OCI-LY7 (cell line): ENCODE measurements around the gene PRMT3. TPM values are rescaled to one million over a fixed set of nuclear protein-coding genes. Genes with fewer than 3 reads are reported as not detected.

Source experiments
- BruUV-seq: library from RNA; stranded (reverse); fragments of 400-500 nt; replicated peaks from 2 replicates; lab custom pipeline; 2021; lab: Mats Ljungman, UMichigan
- CTCF ChIA-PET: fragments of 300-600 bp; sonication (Branson Sonifier 250); formaldehyde crosslinking; loops from one replicate; lab custom pipeline; 2022; ENCODE audit warnings: antibody characterized with exemption; ENCODE audit not compliant: unreplicated experiment; lab: Charles Lee
- POLR2A ChIA-PET: fragments of 300-600 bp; sonication (Branson Sonifier 250); formaldehyde crosslinking; loops from one replicate; lab custom pipeline; 2022; ENCODE audit warnings: antibody characterized with exemption; lab: Charles Lee
- DNase-seq: peaks from one replicate; pipeline ENCODE4 v3.0.0-alpha.2; 2015; ENCODE audit warnings: low spot score
- H2AFZ ChIP-seq: fragments of 200-600 bp; sonication (generic), shearing (Covaris generic); 2 replicates; pipeline ENCODE4 v1.6.1; 2014; ENCODE audit warnings: mild to moderate bottlenecking, antibody characterized with exemption, low read length, moderate library complexity
- H3K27ac ChIP-seq: fragments of 200-600 bp; sonication (generic); 2 replicates; pipeline ENCODE4 v1.5.1; 2014; ENCODE audit warnings: mixed run types, low read depth, mild to moderate bottlenecking, moderate library complexity, low read length, inconsistent platforms; ENCODE audit not compliant: poor library complexity, severe bottlenecking
- H3K36me3 ChIP-seq: fragments of 200-600 bp; sonication (generic); 2 replicates; pipeline ENCODE4 v1.6.1; 2014; ENCODE audit warnings: mild to moderate bottlenecking, antibody characterized with exemption, low read length, moderate library complexity, mixed read lengths; ENCODE audit not compliant: insufficient read depth
- H3K4me1 ChIP-seq: fragments of 200-600 bp; sonication (generic); 2 replicates; pipeline ENCODE4 v1.5.1; 2014; ENCODE audit warnings: mild to moderate bottlenecking, low read length; ENCODE audit not compliant: insufficient read depth, poor library complexity, severe bottlenecking
- H3K4me2 ChIP-seq: fragments of 200-600 bp; sonication (generic); 2 replicates; pipeline ENCODE4 v1.6.1; 2014; ENCODE audit warnings: mild to moderate bottlenecking, low read length
- H3K4me3 ChIP-seq: fragments of 200-600 bp; sonication (generic); 2 replicates; pipeline ENCODE4 v1.5.1; 2014; ENCODE audit warnings: mild to moderate bottlenecking, low read depth, low read length; ENCODE audit not compliant: poor library complexity, severe bottlenecking
- H3K79me2 ChIP-seq: fragments of 200-600 bp; sonication (generic); 2 replicates; pipeline ENCODE4 v1.6.1; 2016; ENCODE audit warnings: low read depth, mild to moderate bottlenecking, low read length, moderate library complexity, mixed read lengths; ENCODE audit not compliant: insufficient read depth
- H3K9me2 ChIP-seq: fragments of 200-600 bp; sonication (generic); 2 replicates; pipeline ENCODE4 v1.6.1; 2016; ENCODE audit warnings: mild to moderate bottlenecking, low read length, mixed read lengths; ENCODE audit not compliant: insufficient read depth
- H3K9me3 ChIP-seq: fragments of 200-600 bp; sonication (generic); 2 replicates; pipeline ENCODE4 v1.6.1; 2014; ENCODE audit warnings: mild to moderate bottlenecking, mixed run types, low read length, mixed read lengths
- H4K20me1 ChIP-seq: fragments of 200-600 bp; sonication (generic); 2 replicates; pipeline ENCODE4 v1.6.1; 2014; ENCODE audit warnings: mild to moderate bottlenecking, antibody characterized with exemption, low read length, moderate library complexity, mixed read lengths; ENCODE audit not compliant: insufficient read depth
- CTCF ChIP-seq: fragments of 200-600 bp; sonication (generic); conservative IDR thresholded peaks from 2 replicates; pipeline ENCODE4 v1.5.1; 2014; ENCODE audit warnings: mild to moderate bottlenecking, antibody characterized with exemption, low read length, moderate library complexity, mixed read lengths
- EZH2phosphoT487 ChIP-seq: fragments of 200-600 bp; sonication (generic); IDR thresholded peaks from 2 replicates; pipeline ENCODE4 v1.6.1; 2018; ENCODE audit warnings: low read depth, borderline replicate concordance, mild to moderate bottlenecking, mixed run types, antibody characterized with exemption, low read length, moderate library complexity, mixed read lengths
- intact Hi-C: fragments of 100-400 bp; cut with micrococcal nuclease; formaldehyde crosslinking; loops from one replicate; pipeline ENCODE4 v1.10.0; 2022; ENCODE audit not compliant: unreplicated experiment
- total RNA-seq, 2 experiments: library from RNA; depleted of rRNA in 1 of 2; stranded (reverse); fragments of >200 nt in 1 of 2; shearing (Covaris generic) in 1 of 2; gene quantifications; 2 replicates each; pipeline ENCODE4 v1.2.3, GENCODE V29; 2014 to 2022

The PRMT3 gene
- total RNA-seq, 2 experiments from 2014 or later: 34.0 to 50.0 TPM

- peaks cover 7% of the 10 kb centered on the region for H3K4me1 ChIP-seq
- no peak for TF ChIP-seq CTCF
- no peak for TF ChIP-seq EZH2phosphoT487
- no peak overlapping the region for H3K4me2 ChIP-seq
- H3K9me3 ChIP-seq: no peaks in the 10 kb centered on the region
- no peak overlapping the region for H3K4me3 ChIP-seq
- POLR2A ChIA-PET: interaction anchor here (0.6 kb wide), 1 partner anchor 21 kb away, joined by 3 read pairs; no protein-coding TSS in a partner anchor
- no peaks in the 10 kb centered on the region for H3K9me2 ChIP-seq
- no peaks in the 10 kb centered on the region for H3K36me3 ChIP-seq
- intact Hi-C loops: no loop called here
- DNase-seq: no peak
- BruUV-seq: no TSS peak
- no peaks in the 10 kb centered on the region for H3K79me2 ChIP-seq
- no peaks in the 10 kb centered on the region for H4K20me1 ChIP-seq
- no peak overlapping the region for H2AFZ ChIP-seq
- no peak overlapping the region for H3K27ac ChIP-seq
- CTCF ChIA-PET: no interaction called here
These were observed 147.9 kb downstream of the PRMT3 start for GRCh38 chr11:20535271-20535881.

- no TSS peak for BruUV-seq
- intact Hi-C loops: no loop called here
These were observed 148.8 kb downstream of the PRMT3 start for GRCh38 chr11:20536365-20536764.

More at GRCh38 chr11:20536365-20536764, 148.8 kb downstream of the PRMT3 start:
- no peaks in the 10 kb centered on the region for H3K9me3 ChIP-seq
- peaks cover under 1% of the 10 kb centered on the region for H3K4me1 ChIP-seq
- no peak overlapping the region for H3K27ac ChIP-seq
- ChIA-PET POLR2A (interaction anchor here (1.0 kb wide), 1 partner anchor 14 kb away, joined by 4 read pairs; no protein-coding TSS in a partner anchor), CTCF (no interaction called here)
- no peaks in the 10 kb centered on the region for H3K36me3 ChIP-seq
- H3K9me2 ChIP-seq: no peaks in the 10 kb centered on the region
- no peak overlapping the region for H2AFZ ChIP-seq
- no peak for TF ChIP-seq CTCF
- TF ChIP-seq EZH2phosphoT487: no peak
- no peak overlapping the region for H3K4me2 ChIP-seq
- H3K4me3 ChIP-seq: no peak overlapping the region
- no peaks in the 10 kb centered on the region for H3K79me2 ChIP-seq
- DNase-seq: no peak
- H4K20me1 ChIP-seq: no peaks in the 10 kb centered on the region
